Amniotic stem cell (primary cell): ENCODE data around the gene DIMT1.
A peak's percentile ranks its signal among the peaks of the same experiment; 100 is the strongest.

Source experiments
- DNase-seq: peaks from one replicate; lab custom pipeline; 2025; lab: John Stamatoyannopoulos, UW

DIMT1 gene

GRCh38 chr5:62369039-62369438 lies 34.7 kb downstream of the DIMT1 start:
- no peak for DNase-seq

DNA sequence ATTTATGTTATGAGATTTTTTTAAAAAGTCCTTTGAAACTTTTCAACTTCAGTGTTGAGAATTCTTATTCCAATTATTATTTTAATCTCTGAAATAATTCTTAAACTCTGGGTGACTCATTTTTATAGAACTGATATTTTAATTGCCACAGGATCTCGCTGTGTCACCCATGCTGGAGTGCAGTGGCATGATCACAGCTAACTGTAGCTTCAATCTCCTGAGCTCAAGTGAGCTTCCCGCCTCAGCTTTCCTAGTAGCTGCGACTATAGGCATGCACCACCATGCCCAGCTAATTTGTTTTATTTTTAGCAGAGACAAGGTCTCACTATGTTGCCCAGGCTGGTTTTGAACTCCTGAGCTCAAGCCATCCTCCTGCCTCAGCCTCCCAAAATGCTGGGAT lies 41.0 kb downstream of the DIMT1 start:
- no peak for DNase-seq

- DNase-seq = peak; percentile 45
These were observed 49.5 kb downstream of the DIMT1 start for GRCh38 chr5:62354028-62354874.

GRCh38 chr5:62348723-62349481 lies 54.8 kb downstream of the DIMT1 start:
- DNase-seq = no peak

- no peak for DNase-seq
These were observed 55.8 kb downstream of the DIMT1 start for GRCh38 chr5:62347928-62348327.

- no peak for DNase-seq
These were observed 57.0 kb downstream of the DIMT1 start for GRCh38 chr5:62346748-62347147.

DNA sequence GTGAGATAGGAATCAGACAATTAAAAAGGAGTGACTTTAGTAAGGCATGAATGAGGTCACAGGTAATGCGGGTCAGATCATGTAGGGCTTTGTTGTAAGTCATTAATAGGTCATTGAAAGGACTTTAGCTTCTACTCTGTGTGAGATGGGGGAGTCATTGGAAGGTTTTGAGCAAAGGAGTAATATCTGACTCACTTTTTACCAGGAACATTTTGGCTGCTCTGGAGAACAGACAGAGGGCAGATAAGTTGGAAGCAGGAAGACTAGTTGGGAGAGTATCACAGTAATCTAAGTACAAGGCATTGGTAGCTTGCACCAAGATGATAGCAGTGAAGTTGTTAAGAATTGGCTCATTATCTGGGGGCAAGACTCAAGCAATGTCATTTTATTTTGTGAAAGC lies 60.3 kb downstream of the DIMT1 start:
- DNase-seq = no peak

DNA sequence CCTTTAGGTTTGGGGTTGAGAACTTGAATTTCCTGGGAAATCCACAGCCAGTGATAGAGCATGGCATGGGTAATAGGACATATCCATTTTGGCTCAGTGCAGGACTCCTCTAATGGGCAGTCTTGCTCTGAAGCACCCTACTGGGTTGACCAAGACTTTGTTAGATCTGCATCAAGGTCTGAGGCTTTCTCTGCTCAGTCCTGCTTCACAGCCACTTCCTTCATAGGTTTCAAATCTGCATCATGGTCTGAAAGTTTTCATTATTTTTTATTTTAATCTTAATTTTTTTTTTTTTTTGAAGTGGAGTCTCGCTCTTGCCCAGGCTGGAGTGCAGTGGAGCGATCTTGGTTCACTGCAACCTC lies 61.2 kb downstream of the DIMT1 start:
- no peak for DNase-seq

DNA sequence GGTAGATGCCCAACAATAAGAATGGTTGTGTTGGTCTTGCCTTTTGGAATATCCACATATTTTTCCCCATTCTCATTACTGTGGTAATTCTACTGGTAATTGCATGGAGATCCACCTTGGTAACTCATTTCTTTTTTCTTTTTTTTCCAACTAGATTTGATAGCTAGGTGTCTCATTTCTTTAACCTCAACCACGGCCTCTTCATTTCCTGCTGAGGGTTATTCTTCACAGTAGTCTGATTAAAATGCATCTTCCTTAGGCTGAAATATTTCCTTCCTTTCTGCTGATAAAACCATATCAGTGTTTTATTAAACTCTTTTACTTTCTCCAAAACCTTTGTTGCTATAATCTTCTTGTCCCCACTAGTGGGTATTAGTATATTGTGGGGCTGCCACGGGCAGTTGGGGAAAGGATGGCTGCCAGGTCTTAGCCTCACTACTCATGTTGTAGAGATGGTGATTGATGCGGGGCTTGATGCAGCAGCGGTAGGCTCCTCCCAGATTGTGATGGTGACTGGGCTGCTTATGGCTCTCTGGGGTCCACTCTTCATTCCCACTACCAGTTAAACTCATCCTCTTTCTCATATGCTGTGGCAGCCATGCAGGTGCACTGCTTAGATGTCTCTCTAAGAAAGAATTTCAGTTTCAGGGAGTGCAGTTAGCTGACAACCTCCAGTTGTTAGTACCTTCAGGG lies 61.8 kb downstream of the DIMT1 start:
- no peak for DNase-seq

DNA sequence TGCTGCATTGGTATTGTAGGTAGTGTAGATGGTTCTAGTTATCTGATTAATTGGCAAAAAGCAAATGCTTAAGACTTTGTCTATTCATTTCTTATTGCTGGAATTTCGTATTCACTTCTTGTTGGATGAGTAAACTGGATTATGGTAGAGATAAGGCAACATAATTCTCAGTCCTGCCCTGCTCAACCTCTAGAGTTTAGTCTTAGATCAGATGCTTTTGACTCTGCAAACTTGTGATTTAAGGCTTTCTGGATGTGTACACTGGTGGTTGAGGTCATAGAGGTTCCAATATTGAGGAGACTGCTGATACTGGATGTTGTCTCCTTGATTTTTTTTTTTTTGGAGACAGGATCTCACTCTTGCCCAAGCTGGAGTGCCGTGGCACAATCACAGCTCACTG lies 62.7 kb downstream of the DIMT1 start:
- DNase-seq = no peak

DNA sequence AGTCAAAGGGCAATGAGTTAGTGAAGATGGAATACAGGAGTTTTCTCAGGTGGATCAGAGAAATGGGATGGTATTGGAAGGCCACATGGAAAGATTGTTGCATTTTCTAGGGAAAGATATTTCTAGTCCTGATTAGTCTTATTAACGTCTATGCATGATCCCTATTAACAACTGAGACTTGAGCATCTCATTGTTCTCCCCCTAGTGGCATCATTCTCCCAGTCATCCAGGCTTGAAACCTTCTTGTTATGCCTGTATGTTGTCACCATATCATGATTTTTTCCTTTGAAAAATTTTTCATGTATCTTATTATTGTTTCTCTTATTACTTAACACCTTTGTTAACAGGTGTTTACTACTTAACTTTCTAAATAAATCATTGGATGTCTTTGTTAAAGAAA lies 63.3 kb downstream of the DIMT1 start:
- DNase-seq = no peak
